SK-N-SH treated with all-trans-retinoic acid at 6 μM for 48 hours (cell line): ENCODE results near the gene IFT57.

Source experiments
- ARNTL ChIP-seq: fragments of 450-650 bp; formaldehyde crosslinking; IDR thresholded peaks from 2 replicates; pipeline ENCODE4 v1.5.0; 2020; ENCODE audit warnings: low read depth, mild to moderate bottlenecking, moderate library complexity, borderline replicate concordance
- RARB ChIP-seq: fragments of 250-450 bp; sonication (Bioruptor Pico); IDR thresholded peaks from 2 replicates; pipeline ENCODE4 v1.8.0; 2021; ENCODE audit warnings: mild to moderate bottlenecking, moderate library complexity
- SNAI2 ChIP-seq: fragments of 250-450 bp; sonication (Bioruptor Pico); IDR thresholded peaks from 2 replicates; pipeline ENCODE4 v1.5.0; 2020; ENCODE audit warnings: mild to moderate bottlenecking, moderate library complexity
- ZC3H10 ChIP-seq: fragments of 250-450 bp; sonication (Bioruptor Pico); IDR thresholded peaks from 2 replicates; pipeline ENCODE4 v1.5.1; 2021; ENCODE audit warnings: mild to moderate bottlenecking, moderate library complexity
- ZNF565 ChIP-seq: fragments of 450-650 bp; formaldehyde crosslinking; conservative IDR thresholded peaks from 2 replicates; pipeline ENCODE4 v1.5.0; 2020; ENCODE audit warnings: low read depth, mild to moderate bottlenecking, moderate library complexity
- ZNF8 ChIP-seq: fragments of 450-650 bp; formaldehyde crosslinking; IDR thresholded peaks from 2 replicates; pipeline ENCODE4 v1.5.0; 2020; ENCODE audit warnings: mild to moderate bottlenecking, moderate library complexity
- TF ChIP-seq, protein P1 (sequence below): fragments of 250-450 bp; sonication (Bioruptor Pico); IDR thresholded peaks from 2 replicates; pipeline ENCODE4 v1.8.0; 2020; ENCODE audit warnings: mild to moderate bottlenecking, moderate library complexity, borderline replicate concordance
- TF ChIP-seq, protein P2 (sequence below): fragments of 250-450 bp; sonication (Bioruptor Pico); IDR thresholded peaks from 2 replicates; pipeline ENCODE4 v1.5.1; 2020; ENCODE audit warnings: low read depth, mild to moderate bottlenecking, moderate library complexity
- TF ChIP-seq, protein P3 (sequence below): fragments of 250-450 bp; sonication (Bioruptor Pico); IDR thresholded peaks from 2 replicates; pipeline ENCODE4 v1.5.0; 2020; ENCODE audit warnings: mild to moderate bottlenecking, moderate library complexity

DNA sequence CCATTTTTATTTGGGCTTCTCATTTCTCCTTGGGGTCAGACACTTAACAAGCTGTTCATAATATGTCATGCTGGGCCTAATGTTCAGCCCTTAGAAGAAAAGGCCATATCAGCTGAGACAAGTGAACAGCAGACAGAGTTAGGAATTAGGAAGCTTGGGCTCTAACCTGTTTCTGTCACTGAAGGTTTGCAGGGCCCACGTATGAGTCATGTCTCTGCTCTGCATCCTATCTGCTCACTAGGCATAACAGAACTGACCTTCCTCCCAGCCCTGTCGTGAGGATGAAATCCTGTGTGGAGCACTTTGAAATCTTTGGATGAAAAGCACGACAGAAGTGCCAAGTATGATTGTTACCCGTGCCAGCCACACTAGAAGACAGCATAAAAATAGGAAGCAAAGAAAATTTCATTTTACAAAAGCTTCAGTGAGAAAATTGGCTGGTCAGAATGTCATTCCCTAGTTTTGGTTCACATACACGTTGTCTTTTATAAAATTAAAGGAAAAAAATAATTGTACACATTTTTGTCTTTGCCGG, 104.9 kb downstream of the IFT57 start:
- TF ChIP-seq, protein P1, sequence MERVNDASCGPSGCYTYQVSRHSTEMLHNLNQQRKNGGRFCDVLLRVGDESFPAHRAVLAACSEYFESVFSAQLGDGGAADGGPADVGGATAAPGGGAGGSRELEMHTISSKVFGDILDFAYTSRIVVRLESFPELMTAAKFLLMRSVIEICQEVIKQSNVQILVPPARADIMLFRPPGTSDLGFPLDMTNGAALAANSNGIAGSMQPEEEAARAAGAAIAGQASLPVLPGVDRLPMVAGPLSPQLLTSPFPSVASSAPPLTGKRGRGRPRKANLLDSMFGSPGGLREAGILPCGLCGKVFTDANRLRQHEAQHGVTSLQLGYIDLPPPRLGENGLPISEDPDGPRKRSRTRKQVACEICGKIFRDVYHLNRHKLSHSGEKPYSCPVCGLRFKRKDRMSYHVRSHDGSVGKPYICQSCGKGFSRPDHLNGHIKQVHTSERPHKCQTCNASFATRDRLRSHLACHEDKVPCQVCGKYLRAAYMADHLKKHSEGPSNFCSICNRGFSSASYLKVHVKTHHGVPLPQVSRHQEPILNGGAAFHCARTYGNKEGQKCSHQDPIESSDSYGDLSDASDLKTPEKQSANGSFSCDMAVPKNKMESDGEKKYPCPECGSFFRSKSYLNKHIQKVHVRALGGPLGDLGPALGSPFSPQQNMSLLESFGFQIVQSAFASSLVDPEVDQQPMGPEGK (CRISPR knock-in tag) = no peak
- TF ChIP-seq RARB (CRISPR knock-in tag) (no peak), ARNTL (CRISPR knock-in tag) (no peak), ZNF8 (CRISPR knock-in tag) (no peak), ZC3H10 (no peak), ZNF565 (CRISPR knock-in tag) (no peak), SNAI2 (CRISPR knock-in tag) (no peak)
- TF ChIP-seq, protein P2, sequence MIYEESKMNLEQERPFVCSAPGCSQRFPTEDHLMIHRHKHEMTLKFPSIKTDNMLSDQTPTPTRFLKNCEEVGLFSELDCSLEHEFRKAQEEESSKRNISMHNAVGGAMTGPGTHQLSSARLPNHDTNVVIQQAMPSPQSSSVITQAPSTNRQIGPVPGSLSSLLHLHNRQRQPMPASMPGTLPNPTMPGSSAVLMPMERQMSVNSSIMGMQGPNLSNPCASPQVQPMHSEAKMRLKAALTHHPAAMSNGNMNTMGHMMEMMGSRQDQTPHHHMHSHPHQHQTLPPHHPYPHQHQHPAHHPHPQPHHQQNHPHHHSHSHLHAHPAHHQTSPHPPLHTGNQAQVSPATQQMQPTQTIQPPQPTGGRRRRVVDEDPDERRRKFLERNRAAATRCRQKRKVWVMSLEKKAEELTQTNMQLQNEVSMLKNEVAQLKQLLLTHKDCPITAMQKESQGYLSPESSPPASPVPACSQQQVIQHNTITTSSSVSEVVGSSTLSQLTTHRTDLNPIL (CRISPR knock-in tag) = no peak
- TF ChIP-seq, protein P3, sequence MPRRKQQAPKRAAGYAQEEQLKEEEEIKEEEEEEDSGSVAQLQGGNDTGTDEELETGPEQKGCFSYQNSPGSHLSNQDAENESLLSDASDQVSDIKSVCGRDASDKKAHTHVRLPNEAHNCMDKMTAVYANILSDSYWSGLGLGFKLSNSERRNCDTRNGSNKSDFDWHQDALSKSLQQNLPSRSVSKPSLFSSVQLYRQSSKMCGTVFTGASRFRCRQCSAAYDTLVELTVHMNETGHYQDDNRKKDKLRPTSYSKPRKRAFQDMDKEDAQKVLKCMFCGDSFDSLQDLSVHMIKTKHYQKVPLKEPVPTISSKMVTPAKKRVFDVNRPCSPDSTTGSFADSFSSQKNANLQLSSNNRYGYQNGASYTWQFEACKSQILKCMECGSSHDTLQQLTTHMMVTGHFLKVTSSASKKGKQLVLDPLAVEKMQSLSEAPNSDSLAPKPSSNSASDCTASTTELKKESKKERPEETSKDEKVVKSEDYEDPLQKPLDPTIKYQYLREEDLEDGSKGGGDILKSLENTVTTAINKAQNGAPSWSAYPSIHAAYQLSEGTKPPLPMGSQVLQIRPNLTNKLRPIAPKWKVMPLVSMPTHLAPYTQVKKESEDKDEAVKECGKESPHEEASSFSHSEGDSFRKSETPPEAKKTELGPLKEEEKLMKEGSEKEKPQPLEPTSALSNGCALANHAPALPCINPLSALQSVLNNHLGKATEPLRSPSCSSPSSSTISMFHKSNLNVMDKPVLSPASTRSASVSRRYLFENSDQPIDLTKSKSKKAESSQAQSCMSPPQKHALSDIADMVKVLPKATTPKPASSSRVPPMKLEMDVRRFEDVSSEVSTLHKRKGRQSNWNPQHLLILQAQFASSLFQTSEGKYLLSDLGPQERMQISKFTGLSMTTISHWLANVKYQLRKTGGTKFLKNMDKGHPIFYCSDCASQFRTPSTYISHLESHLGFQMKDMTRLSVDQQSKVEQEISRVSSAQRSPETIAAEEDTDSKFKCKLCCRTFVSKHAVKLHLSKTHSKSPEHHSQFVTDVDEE (CRISPR knock-in tag) = no peak
